EH (cell line): ENCODE data around the gene NEDD4L.
"Not testable (repeated sequence)": the region's sequence is repeated elsewhere in the genome, so short reads cannot be mapped to it uniquely, and the experiment has no call there.

Experiments
- DNase-seq: peaks from one replicate; pipeline ENCODE4 v3.0.0-alpha.2; 2015; ENCODE audit warnings: low read depth

NEDD4L gene

DNA sequence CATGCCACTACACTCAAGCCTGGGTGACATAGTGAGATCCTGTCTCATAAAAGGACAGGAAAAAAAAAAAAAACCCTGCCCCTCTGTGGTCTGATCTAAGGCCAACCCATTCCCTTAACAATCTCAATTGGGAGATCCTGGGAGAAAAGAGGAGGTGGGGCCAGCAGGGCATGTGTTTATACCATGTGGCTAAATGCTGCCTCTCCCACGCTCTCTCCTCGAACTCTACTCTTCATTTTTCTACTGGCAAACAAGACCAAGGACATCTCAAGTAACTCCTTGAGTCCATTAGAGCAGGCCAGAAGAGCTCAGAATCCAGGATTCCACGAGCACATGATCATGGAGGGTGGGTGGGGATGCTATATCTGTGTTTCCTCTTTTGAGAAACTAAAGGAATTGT lies 16.7 kb upstream of the NEDD4L start:
- no peak for DNase-seq

- DNase-seq = no peak
Measured at GRCh38 chr18:58028109-58028784, 15.8 kb upstream of the NEDD4L start.

DNA sequence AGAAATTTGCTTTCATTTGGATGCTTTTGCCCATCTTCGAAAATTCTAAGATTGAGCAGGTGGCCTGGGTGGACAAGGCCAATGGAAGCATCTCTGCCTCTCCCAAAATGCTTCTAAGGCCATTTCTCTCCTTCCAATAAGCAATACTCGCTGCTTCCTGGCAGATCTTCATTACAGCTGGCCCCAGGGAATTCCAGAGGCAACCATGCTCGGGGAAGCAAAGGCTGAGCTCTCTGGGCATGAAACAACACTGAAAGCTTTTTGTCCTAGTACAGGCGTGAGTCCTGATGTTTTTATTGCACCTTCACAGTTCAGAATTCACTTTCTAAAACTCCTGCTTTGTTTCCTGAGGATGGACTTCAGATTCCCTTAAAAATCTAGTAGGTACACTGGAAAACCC lies 11.8 kb upstream of the NEDD4L start:
- no peak for DNase-seq

DNA sequence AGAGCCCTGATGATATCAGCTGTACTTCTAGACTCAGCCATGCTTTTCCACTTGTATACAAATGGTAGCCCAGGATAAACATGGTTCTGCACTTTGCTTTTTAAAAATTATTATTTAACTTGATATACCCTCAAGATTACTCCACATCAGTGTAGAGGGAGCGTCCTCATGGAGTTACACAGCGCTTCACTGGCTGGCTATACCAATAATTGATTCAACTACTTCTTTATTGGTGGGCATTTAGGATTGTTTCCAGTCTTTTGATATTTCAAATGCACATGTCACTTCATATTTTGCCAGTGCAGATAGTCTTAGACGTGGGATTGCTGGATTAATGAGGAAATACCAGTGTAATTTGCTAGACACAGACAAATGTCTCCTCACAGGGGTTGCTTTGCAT lies 10.8 kb upstream of the NEDD4L start:
- no peak for DNase-seq

- DNase-seq = no peak
Measured at GRCh38 chr18:58034370-58034769, 9.7 kb upstream of the NEDD4L start.

DNA sequence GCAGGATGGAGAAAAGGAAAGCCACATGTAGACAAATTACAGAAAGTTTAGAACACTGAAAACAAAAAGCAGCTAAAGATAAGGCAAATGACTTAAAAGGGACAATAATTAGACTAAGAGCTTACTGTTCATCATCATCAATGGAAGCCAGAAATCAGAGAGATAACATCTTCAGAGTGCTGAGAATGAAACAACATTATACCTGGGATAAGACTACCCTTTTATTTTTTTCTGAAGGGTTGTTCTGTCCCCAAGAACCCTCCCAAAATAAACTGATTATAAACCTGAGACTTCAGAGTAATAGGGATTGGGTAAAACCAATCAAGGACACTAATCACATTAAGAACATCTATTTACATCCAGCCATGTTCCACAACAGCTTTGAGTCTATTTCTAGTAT lies 6.9 kb upstream of the NEDD4L start:
- DNase-seq = no peak

DNA sequence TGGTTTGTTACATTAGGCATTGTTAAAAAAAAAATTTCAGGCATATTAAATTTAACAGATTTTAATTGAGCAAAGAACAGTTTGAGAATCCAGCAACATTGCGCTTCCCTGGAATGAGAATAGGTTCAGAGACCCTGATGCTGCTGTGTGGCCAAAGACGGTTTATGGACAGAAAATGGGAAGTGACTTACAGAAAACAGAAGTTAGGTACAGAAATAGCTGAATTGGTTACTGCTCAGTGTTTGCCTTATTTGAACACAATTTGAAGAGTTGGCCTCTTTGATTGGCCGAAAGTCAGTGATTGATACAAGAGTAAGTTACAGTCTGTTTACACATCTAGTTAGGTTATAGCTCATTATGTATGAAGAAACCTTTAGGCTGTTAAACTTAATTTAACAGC lies 6.0 kb upstream of the NEDD4L start:
- no peak for DNase-seq

- DNase-seq = no peak
Measured at GRCh38 chr18:58041633-58042032, 2.4 kb upstream of the NEDD4L start.

- DNase-seq = no peak
Measured at GRCh38 chr18:58042826-58043490, 1.1 kb upstream of the NEDD4L start.

- DNase-seq = peak; percentile 33
Measured at GRCh38 chr18:58044370-58045241, 580 bp downstream of the NEDD4L start.

- DNase-seq = peak; percentile 29
Measured at GRCh38 chr18:58045242-58046092, 1.4 kb downstream of the NEDD4L start.

GRCh38 chr18:58046093-58046793 lies 2.2 kb downstream of the NEDD4L start:
- peak; percentile 13 for DNase-seq

DNA sequence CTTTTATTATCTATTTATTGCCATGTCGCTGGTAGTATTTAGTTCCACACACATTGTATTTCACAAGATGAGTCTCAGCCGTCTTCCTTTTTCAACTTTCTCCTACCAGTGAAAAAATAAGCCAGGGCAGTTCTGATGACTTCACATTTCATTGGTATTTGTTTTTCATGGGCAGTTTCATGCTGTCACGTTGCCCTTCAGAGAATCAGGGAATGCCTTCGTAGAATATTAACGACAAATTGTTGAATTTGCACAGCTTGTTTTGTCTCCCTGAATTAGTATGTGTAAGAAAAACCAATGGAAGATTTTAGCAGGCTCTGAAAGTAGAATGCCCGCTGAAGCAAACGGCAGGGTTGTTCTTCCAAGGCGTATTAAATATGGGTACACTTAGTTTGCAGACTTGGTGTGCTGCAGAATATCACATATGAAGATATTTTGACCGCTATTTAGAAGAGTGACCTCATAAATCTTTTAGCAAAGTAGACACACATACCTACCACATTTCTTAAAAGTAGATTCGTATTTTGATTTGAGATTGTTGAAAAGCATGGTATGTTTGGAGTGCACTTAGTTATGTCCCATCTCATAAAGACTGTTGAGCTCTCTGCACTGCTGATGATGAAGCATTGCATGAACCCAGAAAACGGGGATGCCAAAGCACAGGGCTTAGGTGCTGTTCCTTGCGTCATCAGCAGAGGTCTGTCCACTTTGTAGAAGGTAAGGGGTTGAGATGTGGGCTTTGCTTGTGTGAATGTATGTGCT lies 2.9 kb downstream of the NEDD4L start:
- no peak for DNase-seq

- DNase-seq = no peak
Measured at GRCh38 chr18:58047556-58047882, 3.5 kb downstream of the NEDD4L start.

- peak; percentile 42 for DNase-seq
Measured at GRCh38 chr18:58048081-58048642, 4.1 kb downstream of the NEDD4L start.

- DNase-seq = no peak
Measured at GRCh38 chr18:58049000-58049688, 5.1 kb downstream of the NEDD4L start.

DNA sequence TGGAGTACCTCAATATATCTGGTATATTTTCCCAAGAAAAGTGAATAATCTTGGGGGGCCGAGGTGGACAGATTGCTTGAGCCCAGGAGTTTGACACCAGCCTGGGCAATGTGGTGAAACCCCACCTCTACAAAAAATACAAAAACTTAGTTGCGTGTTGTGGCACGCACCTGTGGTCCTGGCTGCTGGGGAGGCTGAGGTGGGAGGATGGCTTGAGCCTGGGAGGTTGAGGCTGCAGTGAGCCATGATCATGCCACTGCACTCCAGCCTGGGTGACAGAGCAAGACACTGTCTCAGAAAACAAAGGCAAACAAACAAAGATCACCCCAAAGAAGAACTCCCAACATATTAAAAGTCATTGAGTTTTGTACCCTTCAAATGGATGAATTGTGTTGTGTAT lies 6.9 kb downstream of the NEDD4L start:
- DNase-seq = not testable (repeated sequence)

DNA sequence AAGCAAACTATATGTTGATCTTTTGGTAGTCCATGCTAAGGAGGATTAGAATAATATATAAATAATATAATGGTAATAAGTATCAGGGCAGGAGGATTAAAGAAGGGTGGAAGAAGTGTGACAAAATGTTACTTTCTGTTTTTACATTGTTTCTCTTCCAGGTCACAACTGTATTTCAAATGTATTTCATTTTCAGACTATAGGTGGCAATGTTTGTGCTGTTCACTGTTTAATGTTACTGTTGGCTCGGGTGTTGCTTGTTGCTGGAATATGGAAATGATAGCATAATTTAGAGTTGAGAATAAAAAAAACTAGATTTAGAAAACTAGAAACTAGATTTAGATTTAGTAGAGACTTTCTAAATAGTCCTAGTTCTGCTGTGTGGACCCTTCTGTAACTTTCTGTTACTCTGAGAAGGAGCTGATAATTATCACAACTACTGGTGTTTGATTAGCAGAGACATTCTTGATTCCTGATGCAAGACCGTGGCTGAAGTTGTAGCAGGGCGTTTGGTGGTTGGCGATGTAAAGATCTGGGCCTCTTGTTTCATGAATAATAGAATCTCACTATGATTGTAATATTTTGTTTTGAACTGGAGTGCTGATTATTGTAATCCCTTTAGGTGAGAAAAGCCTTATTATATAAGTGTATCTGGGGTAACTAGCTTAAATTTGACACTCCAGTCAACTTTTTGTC lies 7.9 kb downstream of the NEDD4L start:
- peak; percentile 20 for DNase-seq

GRCh38 chr18:58052960-58053359 lies 8.9 kb downstream of the NEDD4L start:
- no peak for DNase-seq
